Measurements from ENCODE around the gene PRR9. TPM values are rescaled to one million over a fixed set of nuclear protein-coding genes. Genes with fewer than 3 reads are reported as not detected.
"Not testable (repeated sequence)": the region's sequence is repeated elsewhere in the genome, so short reads cannot be mapped to it uniquely, and the experiment has no call there.

The PRR9 gene, protein sequence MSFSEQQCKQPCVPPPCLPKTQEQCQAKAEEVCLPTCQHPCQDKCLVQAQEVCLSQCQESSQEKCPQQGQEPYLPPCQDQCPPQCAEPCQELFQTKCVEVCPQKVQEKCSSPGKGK
- not detected in 2 replicates for total RNA-seq

DNA sequence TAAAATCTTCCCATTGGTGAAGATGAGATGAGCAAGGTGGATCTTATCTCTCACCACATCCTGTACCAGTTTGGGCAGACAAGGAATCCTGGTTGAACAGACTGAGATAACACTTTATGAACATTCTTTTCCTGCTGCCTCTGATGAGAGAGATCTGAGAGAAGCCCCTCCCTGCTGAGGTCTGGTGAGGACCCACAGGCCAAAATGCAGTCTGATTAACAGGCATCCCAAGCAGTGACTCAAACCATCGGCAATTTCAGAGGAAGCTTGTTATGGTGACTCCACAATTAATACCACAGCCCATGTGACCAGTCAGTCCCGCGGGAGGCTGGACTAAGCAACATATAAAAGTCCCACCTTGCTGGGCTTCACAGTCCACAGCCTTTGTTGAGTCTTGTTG lies at the start of gene PRR9:
TSS of gene PRR9 (plus strand) at position 373 of the 400 bp plus-strand sequence. CDS start 561 bp downstream, outside the sequence.
- POLR2A ChIA-PET: no interaction called here
- ATAC-seq (ENCODE audit: low read depth) (no peak), DNase-seq (no peak)
- H3K36me3 Mint-ChIP-seq (ENCODE audit: low read depth): no peaks in the 10 kb centered on the region
- no peak within 1 kb of the TSS for H3K27ac Mint-ChIP-seq
- no peaks in the 10 kb centered on the region for H3K9me3 Mint-ChIP-seq
- no peaks in the 10 kb centered on the region for H3K4me1 Mint-ChIP-seq
- intact Hi-C loops (cut with micrococcal nuclease): no loop called here
- CTCF ChIA-PET: no interaction called here
- peaks cover 30% of the 10 kb centered on the region for H3K27me3 Mint-ChIP-seq
- TF ChIP-seq, protein P1, sequence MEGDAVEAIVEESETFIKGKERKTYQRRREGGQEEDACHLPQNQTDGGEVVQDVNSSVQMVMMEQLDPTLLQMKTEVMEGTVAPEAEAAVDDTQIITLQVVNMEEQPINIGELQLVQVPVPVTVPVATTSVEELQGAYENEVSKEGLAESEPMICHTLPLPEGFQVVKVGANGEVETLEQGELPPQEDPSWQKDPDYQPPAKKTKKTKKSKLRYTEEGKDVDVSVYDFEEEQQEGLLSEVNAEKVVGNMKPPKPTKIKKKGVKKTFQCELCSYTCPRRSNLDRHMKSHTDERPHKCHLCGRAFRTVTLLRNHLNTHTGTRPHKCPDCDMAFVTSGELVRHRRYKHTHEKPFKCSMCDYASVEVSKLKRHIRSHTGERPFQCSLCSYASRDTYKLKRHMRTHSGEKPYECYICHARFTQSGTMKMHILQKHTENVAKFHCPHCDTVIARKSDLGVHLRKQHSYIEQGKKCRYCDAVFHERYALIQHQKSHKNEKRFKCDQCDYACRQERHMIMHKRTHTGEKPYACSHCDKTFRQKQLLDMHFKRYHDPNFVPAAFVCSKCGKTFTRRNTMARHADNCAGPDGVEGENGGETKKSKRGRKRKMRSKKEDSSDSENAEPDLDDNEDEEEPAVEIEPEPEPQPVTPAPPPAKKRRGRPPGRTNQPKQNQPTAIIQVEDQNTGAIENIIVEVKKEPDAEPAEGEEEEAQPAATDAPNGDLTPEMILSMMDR (IDR thresholded peaks at IDR 0.05): no peak
- H3K4me3 Mint-ChIP-seq: no peak within 1 kb of the TSS

DNA sequence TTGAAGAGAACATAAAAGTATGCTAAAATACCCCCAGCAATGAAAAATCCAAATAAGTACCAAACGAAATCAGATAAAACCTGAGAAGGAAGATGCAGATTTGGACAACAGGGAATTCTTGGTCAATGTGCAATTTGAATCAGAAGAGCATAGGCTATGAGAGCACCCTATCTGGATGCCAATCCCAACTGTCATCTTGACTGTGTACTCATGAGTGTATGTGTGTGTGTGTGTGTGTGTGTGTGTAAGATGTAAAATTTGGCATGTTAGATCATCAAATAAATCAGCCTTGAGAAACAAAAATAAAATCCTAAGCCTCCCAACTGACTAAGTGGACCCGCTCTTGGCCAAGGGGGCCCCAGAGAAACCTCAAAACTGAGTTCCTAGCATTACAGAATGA lies 48.7 kb upstream of the PRR9 start:
- CTCF ChIA-PET: no interaction called here
- intact Hi-C loops (cut with micrococcal nuclease): no loop called here
- Mint-ChIP-seq H3K4me3 (no peak overlapping the region), H3K36me3 (ENCODE audit: low read depth) (no peaks in the 10 kb centered on the region), H3K27me3 (peaks cover 24% of the 10 kb centered on the region), H3K9me3 (no peaks in the 10 kb centered on the region), H3K27ac (no peak overlapping the region), H3K4me1 (no peaks in the 10 kb centered on the region)
- TF ChIP-seq, protein P1 (IDR thresholded peaks at IDR 0.05): no peak
- DNase-seq (no peak), ATAC-seq (ENCODE audit: low read depth) (no peak)
- POLR2A ChIA-PET: no interaction called here

DNA sequence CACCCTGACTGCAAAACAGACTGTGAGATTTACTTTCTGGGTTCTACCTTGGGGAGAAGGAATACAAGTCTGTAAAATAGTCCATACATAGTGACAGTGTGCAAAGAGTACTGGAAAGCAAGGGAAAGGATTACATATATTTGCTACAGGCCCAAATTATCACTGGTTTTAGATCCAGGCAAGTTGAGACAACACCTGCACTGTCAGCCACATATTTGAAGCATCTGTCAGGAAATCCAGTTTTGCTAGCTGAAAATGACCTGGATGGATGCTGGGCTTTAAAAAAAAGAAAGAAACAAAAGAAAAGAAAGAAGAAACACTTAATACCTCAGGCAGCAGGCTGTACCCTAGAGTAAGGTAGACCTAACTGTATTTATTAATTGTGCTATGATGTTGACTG lies 42.8 kb upstream of the PRR9 start:
- CTCF ChIA-PET: no interaction called here
- H3K4me3 Mint-ChIP-seq: no peak overlapping the region

DNA sequence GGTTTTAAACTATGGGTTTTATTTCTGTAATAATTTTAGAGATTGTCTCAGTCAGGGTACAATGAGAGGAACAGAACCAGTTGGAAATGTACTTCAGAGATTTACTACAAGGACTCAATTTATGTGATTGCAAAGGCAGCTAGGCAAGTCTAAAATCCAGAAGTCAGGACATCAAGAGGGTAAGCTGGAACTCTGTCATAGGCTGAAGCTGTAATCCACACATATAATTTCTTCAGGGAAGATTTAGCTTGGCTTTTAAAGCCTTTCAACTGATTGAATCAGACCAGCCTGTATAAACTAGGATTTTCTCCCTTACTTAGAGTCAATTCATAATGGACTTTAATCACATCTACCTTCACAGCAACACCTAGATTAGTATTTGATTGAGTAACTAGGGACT lies 38.5 kb upstream of the PRR9 start:
- no peak for DNase-seq
- H3K9me3 Mint-ChIP-seq: no peaks in the 10 kb centered on the region
- H3K4me3 Mint-ChIP-seq: no peak overlapping the region
- TF ChIP-seq, protein P1 (IDR thresholded peaks at IDR 0.05): no peak
- ChIA-PET POLR2A (no interaction called here), CTCF (no interaction called here)
- intact Hi-C loops (cut with micrococcal nuclease): no loop called here
- H3K36me3 Mint-ChIP-seq (ENCODE audit: low read depth): no peaks in the 10 kb centered on the region
- no peak overlapping the region for H3K27ac Mint-ChIP-seq
- peaks cover 11% of the 10 kb centered on the region for H3K27me3 Mint-ChIP-seq
- no peak for ATAC-seq (ENCODE audit: low read depth)
- no peaks in the 10 kb centered on the region for H3K4me1 Mint-ChIP-seq

More for the DNA sequence above, 42.8 kb upstream of the PRR9 start:
- POLR2A ChIA-PET: no interaction called here
- Mint-ChIP-seq H3K27me3 (peaks cover 9% of the 10 kb centered on the region), H3K4me1 (no peaks in the 10 kb centered on the region), H3K9me3 (no peaks in the 10 kb centered on the region), H3K27ac (no peak overlapping the region), H3K36me3 (ENCODE audit: low read depth) (no peaks in the 10 kb centered on the region)
- no peak for DNase-seq
- TF ChIP-seq, protein P1 (IDR thresholded peaks at IDR 0.05): no peak
- intact Hi-C loops (cut with micrococcal nuclease): no loop called here
- ATAC-seq (ENCODE audit: low read depth): no peak

DNA sequence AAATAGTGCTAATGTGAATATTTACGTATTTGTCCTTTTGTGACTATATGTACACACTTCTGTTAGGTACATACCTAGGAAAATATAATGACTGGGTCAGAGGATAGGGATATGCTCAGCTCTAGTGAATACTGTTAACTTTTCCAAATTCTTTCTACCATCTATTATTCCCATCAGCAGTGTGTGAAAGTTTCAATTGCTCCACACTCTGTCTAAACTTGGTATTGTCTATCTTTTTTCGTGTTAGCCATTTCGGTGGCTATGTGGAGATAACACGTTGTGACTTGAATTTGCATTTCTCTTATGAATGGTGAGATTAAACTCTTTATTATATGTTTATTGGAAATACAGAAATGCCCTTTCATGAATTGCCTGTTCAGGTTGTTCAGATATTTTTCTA lies 36.8 kb upstream of the PRR9 start:
- Mint-ChIP-seq H3K27ac (no peak overlapping the region), H3K27me3 (peaks cover 19% of the 10 kb centered on the region), H3K4me3 (no peak overlapping the region), H3K36me3 (ENCODE audit: low read depth) (no peaks in the 10 kb centered on the region), H3K9me3 (peaks cover 3% of the 10 kb centered on the region), H3K4me1 (no peaks in the 10 kb centered on the region)
- no peak for ATAC-seq (ENCODE audit: low read depth)
- TF ChIP-seq, protein P1 (IDR thresholded peaks at IDR 0.05): no peak
- no peak for DNase-seq
- POLR2A ChIA-PET: no interaction called here
- CTCF ChIA-PET: no interaction called here
- intact Hi-C loops (cut with micrococcal nuclease): no loop called here

DNA sequence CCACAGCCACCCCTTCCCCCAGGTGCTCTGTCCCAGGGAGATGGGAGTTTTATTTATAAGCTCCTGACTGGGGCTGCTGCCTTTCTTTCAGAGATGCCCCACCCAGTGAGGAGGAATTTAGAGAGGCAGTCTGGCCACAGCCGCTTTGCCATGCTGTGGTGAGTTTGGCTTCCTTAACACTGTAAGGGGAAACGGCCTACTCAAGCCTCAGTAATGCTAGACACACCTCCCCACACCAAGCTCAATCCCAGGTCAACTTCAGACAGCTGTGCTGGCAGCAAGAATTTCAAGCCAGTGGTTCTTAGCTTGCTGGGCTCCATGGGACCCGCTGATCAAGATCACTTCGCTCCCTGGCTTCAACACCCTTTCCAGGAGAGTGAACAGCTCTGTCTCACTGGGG lies 29.1 kb upstream of the PRR9 start:
- H3K36me3 Mint-ChIP-seq (ENCODE audit: low read depth); ATAC-seq (ENCODE audit: low read depth); POLR2A ChIA-PET; DNase-seq; H3K4me3 Mint-ChIP-seq; H3K4me1 Mint-ChIP-seq; intact Hi-C loops (cut with micrococcal nuclease); H3K27ac Mint-ChIP-seq: not testable (repeated sequence)
- CTCF ChIA-PET: interaction anchor here (0.6 kb wide), 1 partner anchor 318 kb away, joined by 3 read pairs; no protein-coding TSS in a partner anchor
- Mint-ChIP-seq H3K27me3 (peaks cover 53% of the 10 kb centered on the region), H3K9me3 (peaks cover 11% of the 10 kb centered on the region)

Measured in activated B cell treated with CpG ODN at 0.5 μM for 24 hours (primary cell).